CD4-positive, alpha-beta T cell treated with Interleukin-6 at 100 ng/mL for 8 hours (primary cell): ENCODE measurements around the gene MACROD2.

ENCODE experiments used
- DNase-seq: peaks from one replicate; pipeline ENCODE4 v3.0.0-alpha.2; 2020; ENCODE audit warnings: mixed read lengths, low spot score

The MACROD2 gene

GRCh38 chr20:15859061-15859460 is 1863.7 kb downstream of the MACROD2 start:
- no peak for DNase-seq

- DNase-seq, result no peak
These were observed 1865.5 kb downstream of the MACROD2 start for GRCh38 chr20:15860850-15861249.

GRCh38 chr20:15862178-15862577 is 1866.9 kb downstream of the MACROD2 start:
- no peak for DNase-seq

- no peak for DNase-seq
These were observed 1868.4 kb downstream of the MACROD2 start for GRCh38 chr20:15863735-15864134.

- no peak for DNase-seq
These were observed 1870.2 kb downstream of the MACROD2 start for GRCh38 chr20:15865553-15865952.

GRCh38 chr20:15866916-15867730 is 1871.8 kb downstream of the MACROD2 start:
- no peak for DNase-seq

- no peak for DNase-seq
These were observed 1872.6 kb downstream of the MACROD2 start for GRCh38 chr20:15867899-15868298.

- no peak for DNase-seq
These were observed 1880.1 kb downstream of the MACROD2 start for GRCh38 chr20:15875446-15875845.

GRCh38 chr20:15882553-15882952 is 1887.2 kb downstream of the MACROD2 start:
- no peak for DNase-seq

GRCh38 chr20:15886250-15886649 is 1890.9 kb downstream of the MACROD2 start:
- no peak for DNase-seq

GRCh38 chr20:15887387-15887786 is 1892.1 kb downstream of the MACROD2 start:
- no peak for DNase-seq

GRCh38 chr20:15889061-15889460 is 1893.7 kb downstream of the MACROD2 start:
- DNase-seq, result no peak

GRCh38 chr20:15889514-15890256 is 1894.4 kb downstream of the MACROD2 start:
- DNase-seq, result no peak

GRCh38 chr20:15890407-15890982 is 1895.2 kb downstream of the MACROD2 start:
- DNase-seq, result no peak

- no peak for DNase-seq
These were observed 1899.8 kb downstream of the MACROD2 start for GRCh38 chr20:15895126-15895525.

GRCh38 chr20:15895560-15896084 is 1900.3 kb downstream of the MACROD2 start:
- no peak for DNase-seq

- no peak for DNase-seq
These were observed 1904.7 kb downstream of the MACROD2 start for GRCh38 chr20:15899967-15900366.

GRCh38 chr20:15900443-15900842 is 1905.1 kb downstream of the MACROD2 start:
- no peak for DNase-seq

GRCh38 chr20:15902493-15902892 is 1907.2 kb downstream of the MACROD2 start:
- no peak for DNase-seq

- DNase-seq, result no peak
These were observed 1910.3 kb downstream of the MACROD2 start for GRCh38 chr20:15905661-15906060.

GRCh38 chr20:15909995-15910394 is 1914.7 kb downstream of the MACROD2 start:
- DNase-seq, result no peak

GRCh38 chr20:15911581-15911980 is 1916.3 kb downstream of the MACROD2 start:
- DNase-seq, result no peak
